GM18907 (cell line): ENCODE results near the gene FRMD1.

Source experiments
- ATAC-seq: cut with Tn5 transposase; IDR thresholded peaks from one replicate; pipeline ENCODE4 v1.9.1; 2021; ENCODE audit warnings: mild to moderate bottlenecking, moderate library complexity; ENCODE audit not compliant: unreplicated experiment

Gene FRMD1

GRCh38 chr6:168096271-168096764 lies 17.3 kb upstream of the FRMD1 start:
- no peak for ATAC-seq

GRCh38 chr6:168095716-168096250 lies 16.8 kb upstream of the FRMD1 start:
- ATAC-seq: no peak

GRCh38 chr6:168095171-168095691 lies 16.2 kb upstream of the FRMD1 start:
- ATAC-seq: no peak

- ATAC-seq: no peak
Measured at GRCh38 chr6:168093634-168094033, 14.6 kb upstream of the FRMD1 start.

GRCh38 chr6:168093071-168093505 lies 14.1 kb upstream of the FRMD1 start:
- no peak for ATAC-seq

GRCh38 chr6:168092541-168092940 lies 13.5 kb upstream of the FRMD1 start:
- ATAC-seq: no peak

GRCh38 chr6:168091381-168092264 lies 12.6 kb upstream of the FRMD1 start:
- ATAC-seq: no peak

GRCh38 chr6:168090706-168091105 lies 11.7 kb upstream of the FRMD1 start:
- no peak for ATAC-seq

GRCh38 chr6:168090064-168090690 lies 11.2 kb upstream of the FRMD1 start:
- no peak for ATAC-seq

- no peak for ATAC-seq
Measured at GRCh38 chr6:168089186-168090063, 10.4 kb upstream of the FRMD1 start.

- no peak for ATAC-seq
Measured at GRCh38 chr6:168088161-168089053, 9.4 kb upstream of the FRMD1 start.

- ATAC-seq: no peak
Measured at GRCh38 chr6:168087436-168088160, 8.6 kb upstream of the FRMD1 start.

- ATAC-seq: no peak
Measured at GRCh38 chr6:168086616-168087015, 7.6 kb upstream of the FRMD1 start.

GRCh38 chr6:168086066-168086465 lies 7.1 kb upstream of the FRMD1 start:
- no peak for ATAC-seq

GRCh38 chr6:168084465-168085160 lies 5.6 kb upstream of the FRMD1 start:
- no peak for ATAC-seq

GRCh38 chr6:168083514-168083885 lies 4.5 kb upstream of the FRMD1 start:
- ATAC-seq: no peak

- no peak for ATAC-seq
Measured at GRCh38 chr6:168082860-168083513, 4.0 kb upstream of the FRMD1 start.
